ENCODE measurements around the gene TTLL5.

GRCh38 chr14:75842551-75842950, 181.5 kb downstream of the TTLL5 start:
- TF ChIP-seq POLR2A (IDR thresholded peaks at IDR 0.05; ENCODE audit: low read depth, low read length) = no peak
- TF ChIP-seq CTCF (conservative IDR thresholded peaks at IDR 0.05; ENCODE audit: low read depth, low read length) = no peak
- TF ChIP-seq RCOR1 (IDR thresholded peaks at IDR 0.05; ENCODE audit: insufficient replicate concordance, low read length) = no peak
- no peak for TF ChIP-seq MXI1 (IDR thresholded peaks at IDR 0.05; ENCODE audit: borderline replicate concordance, low read depth, low read length)
- no peak for TF ChIP-seq RFX5 (IDR thresholded peaks at IDR 0.05; ENCODE audit: low read depth, low read length)
- no peak for TF ChIP-seq CEBPB (IDR thresholded peaks at IDR 0.05; ENCODE audit: low read depth, low read length)
- TF ChIP-seq BHLHE40 (IDR thresholded peaks at IDR 0.05; ENCODE audit: low read depth, low read length) = no peak
- TF ChIP-seq RAD21 (IDR thresholded peaks at IDR 0.05; ENCODE audit: low read length) = no peak
- no peak for TF ChIP-seq CHD1 (IDR thresholded peaks at IDR 0.05; ENCODE audit: low read depth, low read length)
- no peak for TF ChIP-seq MAZ (IDR thresholded peaks at IDR 0.05; ENCODE audit: borderline replicate concordance, low read depth, low read length)
- TF ChIP-seq FOS (IDR thresholded peaks at IDR 0.05; ENCODE audit: low read depth, low read length) = no peak
- TF ChIP-seq NFE2L2 (IDR thresholded peaks at IDR 0.05; ENCODE audit: low read depth, low read length) = no peak
- no peak for TF ChIP-seq MAFK (IDR thresholded peaks at IDR 0.05; ENCODE audit: low read depth, low read length)
- TF ChIP-seq, protein P1, sequence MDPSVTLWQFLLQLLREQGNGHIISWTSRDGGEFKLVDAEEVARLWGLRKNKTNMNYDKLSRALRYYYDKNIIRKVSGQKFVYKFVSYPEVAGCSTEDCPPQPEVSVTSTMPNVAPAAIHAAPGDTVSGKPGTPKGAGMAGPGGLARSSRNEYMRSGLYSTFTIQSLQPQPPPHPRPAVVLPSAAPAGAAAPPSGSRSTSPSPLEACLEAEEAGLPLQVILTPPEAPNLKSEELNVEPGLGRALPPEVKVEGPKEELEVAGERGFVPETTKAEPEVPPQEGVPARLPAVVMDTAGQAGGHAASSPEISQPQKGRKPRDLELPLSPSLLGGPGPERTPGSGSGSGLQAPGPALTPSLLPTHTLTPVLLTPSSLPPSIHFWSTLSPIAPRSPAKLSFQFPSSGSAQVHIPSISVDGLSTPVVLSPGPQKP (IDR thresholded peaks at IDR 0.05; ENCODE audit: borderline replicate concordance, low read depth, low read length) = 0 out of 2 replicates have a peak, but pooled peaks have one; percentile 9
